Testis (tissue), 3 donors: Measurements from ENCODE around the gene CD58. TPM values are rescaled to one million over a fixed set of nuclear protein-coding genes. Genes with fewer than 3 reads are reported as not detected.

Experiments used
- DNase-seq: peaks from one replicate; pipeline ENCODE4 v3.0.0-alpha.2; 2019
- H3K27ac ChIP-seq, 2 donors: fragments of 200-600 bp; sonication (generic); one replicate each; pipeline ENCODE4 v1.5.1; 2019
- H3K27me3 ChIP-seq: fragments of 200-600 bp; sonication (generic); one replicate; pipeline ENCODE4 v1.5.1; 2019
- H3K36me3 ChIP-seq: fragments of 200-600 bp; sonication (generic); one replicate; pipeline ENCODE4 v1.5.1; 2017; ENCODE audit warnings: low read depth; ENCODE audit errors: missing control alignments
- H3K4me1 ChIP-seq: fragments of 200-600 bp; sonication (generic); one replicate; pipeline ENCODE4 v1.5.1; 2019
- H3K4me3 ChIP-seq, 2 donors: fragments of 200-600 bp; sonication (generic); one replicate each; pipeline ENCODE4 v1.5.1; 2017 to 2019
- H3K9me3 ChIP-seq: fragments of 200-600 bp; sonication (generic); one replicate; pipeline ENCODE4 v1.5.1; 2017
- POLR2A ChIP-seq: fragments of 450-650 bp; IDR thresholded peaks from one replicate; pipeline ENCODE4 v1.6.1; 2017; ENCODE audit warnings: antibody characterized with exemption, mild to moderate bottlenecking, moderate library complexity
- WGBS, 2 donors: methylation state at CpG; one replicate each; pipeline ENCODE4 v1.1.5; 2018; 5-methylcytosine and 5-hydroxymethylcytosine counted together
- intact Hi-C: fragments of 100-400 bp; cut with DNase I; formaldehyde crosslinking; loops from one replicate; pipeline ENCODE4 v1.15.1; 2023; ENCODE audit warnings: low total_unique reads
- polyA plus RNA-seq: library from polyadenylated mRNA; stranded (reverse); fragments of 350-450 nt; fragmentation: Illumina TruSeq; extraction: RNeasy Lipid Tissue Mini Kit (QIAGEN cat#74804); gene quantifications from one replicate; pipeline ENCODE4 v1.2.3, GENCODE V29; 2014; ENCODE audit warnings: low read depth, low replicate concordance; ENCODE audit not compliant: insufficient read depth
- total RNA-seq, 2 donors: library from RNA; depleted of rRNA; stranded (reverse); fragments of >200 nt; gene quantifications; one replicate each; pipeline ENCODE4 v1.2.3, GENCODE V29; 2016
- TF ChIP-seq, protein P1 (sequence below), 3 experiments: fragments of 450-650 bp in 2 of 3; fragments of 200-600 bp in 1 of 3; sonication (generic) in 1 of 3; IDR thresholded peaks; one replicate each; pipeline ENCODE4 v1.5.1; 2016 to 2019; ENCODE audit warnings: antibody characterized with exemption in 3 of 3, mild to moderate bottlenecking in 2 of 3, moderate library complexity in 1 of 3

The CD58 gene
- total and polyA plus RNA-seq, 3 donors from 2014 or later: 11.4 to 15.0 (median 14.9) TPM

DNA sequence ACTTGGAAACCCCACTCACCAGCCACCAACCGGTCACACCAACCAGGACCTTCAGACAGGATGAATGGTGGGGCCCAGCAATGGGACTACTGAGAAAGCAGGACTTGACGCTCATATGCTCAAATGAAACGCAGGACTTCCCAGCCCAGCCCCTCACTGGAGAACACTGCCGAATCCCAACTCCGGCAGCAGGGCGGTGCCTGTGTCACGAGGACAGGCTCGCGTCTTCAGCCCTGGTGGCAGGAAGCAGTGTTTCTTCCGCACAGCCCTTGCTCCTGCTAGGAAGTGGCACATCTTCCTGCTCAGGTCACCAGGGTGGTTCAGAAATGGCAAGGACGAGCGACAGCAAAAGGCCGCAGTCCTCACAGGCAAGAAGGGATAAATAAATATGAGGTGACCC, 38.9 kb downstream of the CD58 start:
- no peak overlapping the region for H3K4me3 ChIP-seq
- H3K27ac ChIP-seq: no peak overlapping the region
- intact Hi-C loops: no loop called here
- no peak for DNase-seq
- TF ChIP-seq, protein P1, sequence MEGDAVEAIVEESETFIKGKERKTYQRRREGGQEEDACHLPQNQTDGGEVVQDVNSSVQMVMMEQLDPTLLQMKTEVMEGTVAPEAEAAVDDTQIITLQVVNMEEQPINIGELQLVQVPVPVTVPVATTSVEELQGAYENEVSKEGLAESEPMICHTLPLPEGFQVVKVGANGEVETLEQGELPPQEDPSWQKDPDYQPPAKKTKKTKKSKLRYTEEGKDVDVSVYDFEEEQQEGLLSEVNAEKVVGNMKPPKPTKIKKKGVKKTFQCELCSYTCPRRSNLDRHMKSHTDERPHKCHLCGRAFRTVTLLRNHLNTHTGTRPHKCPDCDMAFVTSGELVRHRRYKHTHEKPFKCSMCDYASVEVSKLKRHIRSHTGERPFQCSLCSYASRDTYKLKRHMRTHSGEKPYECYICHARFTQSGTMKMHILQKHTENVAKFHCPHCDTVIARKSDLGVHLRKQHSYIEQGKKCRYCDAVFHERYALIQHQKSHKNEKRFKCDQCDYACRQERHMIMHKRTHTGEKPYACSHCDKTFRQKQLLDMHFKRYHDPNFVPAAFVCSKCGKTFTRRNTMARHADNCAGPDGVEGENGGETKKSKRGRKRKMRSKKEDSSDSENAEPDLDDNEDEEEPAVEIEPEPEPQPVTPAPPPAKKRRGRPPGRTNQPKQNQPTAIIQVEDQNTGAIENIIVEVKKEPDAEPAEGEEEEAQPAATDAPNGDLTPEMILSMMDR (IDR thresholded peaks at IDR 0.05): no peak
- no peak for TF ChIP-seq POLR2A
- no peaks in the 10 kb centered on the region for H3K36me3 ChIP-seq
- H3K27me3 ChIP-seq: no peaks in the 10 kb centered on the region
- no peaks in the 10 kb centered on the region for H3K4me1 ChIP-seq
- 76 to 90% methylated on average over 6 to 13 of the region's 13 CpGs for WGBS, 2 donors
- H3K9me3 ChIP-seq: no peaks in the 10 kb centered on the region

DNA sequence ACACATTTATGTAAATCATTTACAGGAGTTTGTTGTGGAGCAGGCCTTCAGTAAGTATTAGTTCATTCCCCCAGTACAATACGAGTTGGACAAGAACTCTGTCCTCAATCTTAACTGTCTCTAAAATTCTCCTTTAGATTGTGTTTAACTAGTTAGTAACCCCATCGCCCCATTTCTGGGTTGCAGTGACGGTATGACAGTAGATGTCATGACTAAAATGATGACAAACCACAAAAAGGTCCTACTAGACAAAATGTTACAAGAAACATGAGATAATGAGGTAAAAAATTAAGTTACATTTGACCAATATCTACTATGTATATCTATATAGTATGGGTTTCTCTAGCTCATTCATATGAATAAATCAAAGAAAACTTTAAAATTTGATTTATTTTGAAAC, 41.1 kb downstream of the CD58 start:
- TF ChIP-seq, protein P1 (IDR thresholded peaks at IDR 0.05): no peak
- TF ChIP-seq POLR2A: no peak
- intact Hi-C loops: no loop called here
- Histone ChIP-seq H3K9me3 (no peaks in the 10 kb centered on the region), H3K4me3 (no peak overlapping the region), H3K27me3 (no peaks in the 10 kb centered on the region), H3K36me3 (no peaks in the 10 kb centered on the region), H3K27ac (no peak overlapping the region), H3K4me1 (no peaks in the 10 kb centered on the region)
- DNase-seq: no peak
- 90 to 91% methylated on average over 3 of the region's 3 CpGs for WGBS, 2 donors

DNA sequence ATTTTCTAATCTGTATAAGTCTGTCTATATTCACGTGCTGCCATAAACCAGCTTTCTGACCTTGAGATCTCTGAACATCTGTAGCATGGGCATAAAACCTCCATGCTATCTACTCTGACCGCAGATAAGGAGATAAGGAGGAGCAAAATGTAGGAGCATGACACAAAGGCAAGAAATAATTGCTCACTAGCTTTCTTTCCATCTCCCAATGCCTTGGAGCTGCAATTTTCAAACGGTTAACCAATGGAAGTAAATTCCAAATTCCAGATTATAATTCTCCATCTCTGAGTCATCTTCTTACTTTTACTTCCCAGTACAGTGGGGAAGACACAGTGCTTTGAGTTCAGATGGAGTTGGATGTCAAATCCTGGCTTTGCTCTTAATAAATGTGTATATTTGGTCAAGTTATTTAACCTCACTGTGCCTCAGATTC, 41.6 kb downstream of the CD58 start:
- Histone ChIP-seq H3K4me1 (no peaks in the 10 kb centered on the region), H3K27me3 (no peaks in the 10 kb centered on the region), H3K9me3 (no peaks in the 10 kb centered on the region), H3K27ac (no peak overlapping the region), H3K4me3 (no peak overlapping the region), H3K36me3 (no peaks in the 10 kb centered on the region)
- WGBS, 2 donors: 71% methylated on average over 3 of the region's 3 CpGs
- intact Hi-C loops: no loop called here
- TF ChIP-seq, protein P1 (IDR thresholded peaks at IDR 0.05): no peak
- TF ChIP-seq POLR2A: no peak
- no peak for DNase-seq

DNA sequence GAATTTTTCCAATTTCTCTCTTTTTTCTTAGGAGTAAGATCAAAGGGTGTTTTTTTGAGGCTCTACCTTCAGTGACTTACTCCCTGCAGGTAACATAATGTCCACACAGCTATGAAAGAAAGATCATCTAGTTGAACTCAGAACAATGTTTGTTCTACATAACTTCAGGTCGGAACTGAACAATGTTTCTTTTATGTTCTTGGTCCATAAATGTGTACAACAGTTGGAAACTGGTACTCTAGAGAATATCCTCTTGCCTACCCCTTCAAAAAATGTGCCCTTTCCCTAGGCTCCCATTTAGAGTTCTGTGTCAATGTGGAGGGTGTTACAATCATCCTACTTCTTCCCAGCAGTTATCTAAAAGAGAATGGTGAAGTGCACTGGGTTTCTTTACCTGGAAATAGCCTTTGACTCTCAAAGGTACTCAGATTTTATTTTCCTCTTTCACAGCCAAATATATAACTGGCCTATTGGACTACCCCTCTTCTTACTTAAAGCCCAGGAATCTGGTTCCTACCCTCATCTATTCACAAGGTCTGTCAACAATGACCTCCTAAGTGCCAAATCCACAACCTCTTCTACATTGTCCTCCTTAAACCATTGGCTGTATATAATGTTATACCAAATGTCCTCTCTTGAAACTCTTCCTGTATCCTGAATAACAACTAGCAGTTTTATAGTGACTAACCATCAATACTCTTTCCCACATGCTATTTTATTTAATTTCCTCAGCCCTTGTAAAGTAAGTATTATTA, 42.3 kb downstream of the CD58 start:
- H3K27me3 ChIP-seq: no peaks in the 10 kb centered on the region
- TF ChIP-seq POLR2A: no peak
- TF ChIP-seq, protein P1 (IDR thresholded peaks at IDR 0.05): no peak
- 82 to 93% methylated on average over 1 of the region's 1 CpG for WGBS, 2 donors
- intact Hi-C loops: no loop called here
- no peak overlapping the region for H3K27ac ChIP-seq
- no peaks in the 10 kb centered on the region for H3K36me3 ChIP-seq
- DNase-seq: no peak
- no peaks in the 10 kb centered on the region for H3K4me1 ChIP-seq
- no peaks in the 10 kb centered on the region for H3K9me3 ChIP-seq
- no peak overlapping the region for H3K4me3 ChIP-seq

DNA sequence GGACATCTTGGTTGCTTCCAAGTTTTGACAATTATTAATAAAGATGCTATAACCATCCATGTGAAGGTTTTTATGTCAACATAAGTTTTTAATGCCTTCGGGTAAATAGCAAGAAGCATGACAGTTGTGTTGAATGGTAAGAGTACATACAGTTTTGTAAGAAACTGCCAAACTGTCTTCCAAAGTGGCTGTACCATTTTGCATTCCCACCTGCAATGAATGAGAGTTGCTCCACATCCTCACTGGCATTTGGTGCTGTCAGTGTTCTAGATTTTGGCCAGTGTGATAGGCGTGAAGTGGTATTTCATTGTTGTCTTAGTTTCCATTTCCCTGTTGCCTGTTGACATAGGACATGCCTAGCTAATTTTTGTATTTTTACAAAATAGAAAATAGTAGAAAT, 45.4 kb downstream of the CD58 start:
- WGBS, 2 donors: 95 to 98% methylated on average over 2 of the region's 2 CpGs
- no peaks in the 10 kb centered on the region for H3K27me3 ChIP-seq
- DNase-seq: no peak
- H3K9me3 ChIP-seq: no peaks in the 10 kb centered on the region
- TF ChIP-seq POLR2A: no peak
- TF ChIP-seq, protein P1 (IDR thresholded peaks at IDR 0.05): no peak
- no peaks in the 10 kb centered on the region for H3K36me3 ChIP-seq
- intact Hi-C loops: no loop called here
- H3K4me1 ChIP-seq: no peaks in the 10 kb centered on the region
- no peak overlapping the region for H3K4me3 ChIP-seq
- H3K27ac ChIP-seq: no peak overlapping the region
